Omental fat pad (tissue), 4 donors: ENCODE data around the gene SEMA3G. TPM values are rescaled to one million over a fixed set of nuclear protein-coding genes. Genes with fewer than 3 reads are reported as not detected.

ENCODE experiments used
- ATAC-seq: fragments of 150-250 bp; one replicate; pipeline ENCODE4 v1.9.1; 2016; ENCODE audit warnings: mild to moderate bottlenecking, moderate library complexity; ENCODE audit not compliant: low FRiP score
- DNase-seq: peaks from one replicate; pipeline ENCODE4 v3.0.0-alpha.2; 2019; ENCODE audit warnings: low spot score
- CTCF ChIP-seq, 3 donors: fragments of 450-650 bp; IDR thresholded peaks; one replicate each; pipeline ENCODE4 v1.5.1; 2016 to 2017; ENCODE audit warnings: antibody characterized with exemption in 3 of 3, mild to moderate bottlenecking in 3 of 3, moderate library complexity in 2 of 3
- total RNA-seq, 4 donors: library from RNA; depleted of rRNA; stranded (reverse); fragments of >200 nt; gene quantifications; one replicate each; pipeline ENCODE4 v1.1.0, GENCODE V29; 2016

The SEMA3G gene
- total RNA-seq, 4 donors from 2014 or later = 21.3 to 200 (median 131) TPM

GRCh38 chr3:52396907-52397591, 47.9 kb downstream of the SEMA3G start:
- DNase-seq (no peak), ATAC-seq (no peak)
- TF ChIP-seq CTCF (IDR thresholded peaks at IDR 0.05) = no peak

- no peak for TF ChIP-seq CTCF (IDR thresholded peaks at IDR 0.05)
- no peak for ATAC-seq
- DNase-seq = no peak
Observed at GRCh38 chr3:52396011-52396906, 48.6 kb downstream of the SEMA3G start.

- DNase-seq (no peak), ATAC-seq (no peak)
- no peak for TF ChIP-seq CTCF (IDR thresholded peaks at IDR 0.05)
Observed at GRCh38 chr3:52395503-52395865, 49.4 kb downstream of the SEMA3G start.

- TF ChIP-seq CTCF (IDR thresholded peaks at IDR 0.05) = no peak
- ATAC-seq = no peak
- DNase-seq = no peak
Observed at GRCh38 chr3:52394751-52395502, 50.0 kb downstream of the SEMA3G start.

GRCh38 chr3:52393959-52394670, 50.8 kb downstream of the SEMA3G start:
- ATAC-seq (no peak), DNase-seq (no peak)
- no peak for TF ChIP-seq CTCF (IDR thresholded peaks at IDR 0.05)

DNA sequence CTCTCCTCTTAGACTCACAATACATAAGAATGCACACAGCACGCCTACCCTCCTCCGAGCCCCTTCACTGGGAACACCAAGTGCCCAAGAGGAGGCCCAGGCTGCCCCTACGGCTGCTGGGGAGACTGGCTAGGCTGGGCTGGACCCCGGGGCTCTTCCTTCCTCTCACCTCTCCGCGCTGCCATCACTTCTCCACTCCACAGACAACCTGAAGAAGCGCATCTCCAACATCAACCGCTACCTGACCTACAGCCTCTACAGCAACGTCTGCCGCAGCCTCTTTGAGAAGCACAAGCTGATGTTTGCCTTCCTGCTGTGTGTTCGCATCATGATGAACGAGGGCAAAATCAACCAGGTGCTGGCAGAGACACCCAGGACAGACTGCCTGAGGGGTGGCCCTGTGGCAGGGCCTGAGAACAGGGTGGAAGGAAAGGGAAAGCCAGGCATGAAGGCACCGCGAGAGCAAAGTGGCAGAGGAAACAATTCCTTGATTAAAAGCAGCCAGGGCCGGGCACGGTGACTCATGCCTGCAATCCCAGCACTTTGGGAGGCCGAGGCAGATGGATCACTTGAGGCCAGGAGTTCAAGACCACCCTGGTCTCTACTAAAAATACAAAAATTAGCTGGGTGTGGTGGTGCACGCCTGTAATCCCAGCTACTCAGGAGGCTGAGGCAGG, 51.6 kb downstream of the SEMA3G start:
- DNase-seq (no peak), ATAC-seq (no peak)
- TF ChIP-seq CTCF (IDR thresholded peaks at IDR 0.05) = no peak
